HG02642 (cell line): Measurements from ENCODE around the gene ADAT2.
"Not testable (repeated sequence)": the region's sequence is repeated elsewhere in the genome, so short reads cannot be mapped to it uniquely, and the experiment has no call there.

Experiments used
- ATAC-seq: cut with Tn5 transposase; IDR thresholded peaks from one replicate; pipeline ENCODE4 v1.9.1; 2021; ENCODE audit warnings: mild to moderate bottlenecking; ENCODE audit not compliant: unreplicated experiment, poor library complexity

ADAT2 gene

DNA sequence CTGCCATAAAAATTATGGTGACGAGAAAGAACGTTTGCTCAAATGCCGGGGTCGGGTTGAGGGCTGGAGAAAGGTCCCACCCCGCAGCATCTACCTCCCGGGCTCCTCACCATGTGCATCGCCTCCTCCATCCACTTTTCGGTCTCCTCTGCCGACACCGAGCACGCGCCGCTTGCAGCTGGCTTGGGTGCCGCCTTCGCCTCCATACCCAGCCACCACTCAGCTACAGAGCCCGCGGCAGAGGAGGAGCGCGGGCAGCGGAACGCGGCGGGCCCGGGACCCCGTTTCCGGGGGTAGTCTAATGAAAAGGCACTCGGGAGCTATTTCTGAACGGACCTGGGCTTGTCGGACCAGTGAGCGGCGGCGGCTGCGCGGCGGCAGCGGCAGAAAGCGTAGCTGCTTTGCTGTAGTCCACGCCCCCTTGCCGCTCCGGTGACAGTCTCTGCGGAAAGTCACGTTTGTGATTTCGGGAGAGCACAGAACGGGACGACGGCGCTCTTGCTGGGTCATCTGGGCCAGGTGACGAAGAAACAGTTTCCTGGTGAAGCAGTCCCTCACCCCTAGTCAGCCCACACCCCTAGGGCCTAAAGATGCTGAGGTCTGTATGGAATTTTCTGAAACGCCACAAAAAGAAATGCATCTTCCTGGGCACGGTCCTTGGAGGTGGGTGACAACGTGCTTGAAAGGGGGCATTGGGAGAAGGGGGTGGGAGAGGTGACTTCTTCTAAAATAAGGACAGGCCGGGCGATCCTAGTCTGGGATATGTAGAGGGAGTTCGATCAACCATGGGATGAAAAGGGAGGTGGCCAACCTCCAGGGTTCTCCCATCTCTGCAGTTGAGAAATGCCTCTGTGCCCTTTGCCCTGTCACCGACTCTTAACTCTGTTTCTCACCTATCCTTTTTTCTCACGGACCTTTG, at the start of gene ADAT2, which contains the start of gene PEX3:
Gene ADAT2 (minus strand): TSS at position 243 of the 919 bp plus-strand sequence. CDS start 37 bp downstream, at position 206.
Gene PEX3 (plus strand): TSS at position 353 of the 919 bp plus-strand sequence. CDS start 238 bp downstream, at position 591.
- ATAC-seq, result peak; percentile 99

DNA sequence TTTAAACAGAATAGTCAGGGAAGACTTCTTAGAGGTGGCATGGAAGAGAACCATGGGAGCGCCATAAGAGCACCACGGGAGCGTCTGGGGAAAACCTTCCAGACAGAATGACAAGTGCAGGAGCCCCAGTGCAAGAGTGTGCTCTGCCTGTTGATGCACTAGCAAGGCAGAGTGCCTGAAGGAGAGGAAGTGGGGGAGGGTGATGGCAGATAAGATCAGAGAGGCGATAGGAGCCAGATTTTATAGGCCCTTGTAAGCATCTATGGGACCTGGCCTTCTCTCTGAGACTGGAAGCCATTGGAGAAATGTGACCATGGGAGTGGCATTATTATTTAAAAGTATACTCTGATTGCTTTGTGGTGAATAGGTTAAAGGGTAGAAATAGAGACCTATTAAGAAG, 47.9 kb upstream of the ADAT2 start:
- no peak for ATAC-seq

DNA sequence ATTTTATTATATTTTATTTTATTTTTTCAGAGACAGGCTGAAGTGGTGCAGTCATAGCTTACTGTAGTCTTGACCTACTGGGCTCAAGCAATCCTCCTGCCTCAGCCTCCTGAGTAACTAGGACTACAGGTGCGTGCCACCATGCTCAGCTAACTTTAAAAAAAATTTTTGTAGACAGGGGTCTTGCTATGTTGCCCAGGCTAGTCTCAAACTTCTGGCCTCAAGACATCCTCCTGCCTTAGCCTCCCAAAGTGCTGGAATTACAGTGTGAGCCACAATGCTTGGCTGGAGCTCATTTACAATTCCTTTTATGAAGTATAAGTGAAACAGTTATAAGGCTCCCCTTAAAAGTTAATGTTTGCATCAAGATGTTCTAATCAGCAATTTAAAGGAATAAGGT, 46.5 kb upstream of the ADAT2 start:
- no peak for ATAC-seq

DNA sequence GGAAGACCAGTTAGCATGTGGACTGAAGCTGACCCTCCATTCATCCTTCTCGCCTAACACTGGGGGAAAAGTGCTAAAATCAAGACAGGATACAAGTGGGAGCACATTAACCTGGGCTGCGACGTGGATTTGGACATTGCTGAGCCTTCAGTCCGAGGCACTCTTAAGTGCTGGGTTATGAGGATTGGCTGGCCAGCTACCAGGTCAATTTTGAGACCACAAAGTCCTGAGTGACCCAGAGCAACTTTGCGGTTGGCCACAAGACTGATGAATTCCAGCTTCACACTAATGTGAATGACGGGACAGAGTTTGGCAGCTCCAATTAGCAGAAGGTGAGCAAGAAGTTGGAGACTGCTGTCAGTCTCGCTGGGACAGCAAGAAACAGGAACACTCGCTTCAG, 40.3 kb upstream of the ADAT2 start:
- ATAC-seq, result no peak

DNA sequence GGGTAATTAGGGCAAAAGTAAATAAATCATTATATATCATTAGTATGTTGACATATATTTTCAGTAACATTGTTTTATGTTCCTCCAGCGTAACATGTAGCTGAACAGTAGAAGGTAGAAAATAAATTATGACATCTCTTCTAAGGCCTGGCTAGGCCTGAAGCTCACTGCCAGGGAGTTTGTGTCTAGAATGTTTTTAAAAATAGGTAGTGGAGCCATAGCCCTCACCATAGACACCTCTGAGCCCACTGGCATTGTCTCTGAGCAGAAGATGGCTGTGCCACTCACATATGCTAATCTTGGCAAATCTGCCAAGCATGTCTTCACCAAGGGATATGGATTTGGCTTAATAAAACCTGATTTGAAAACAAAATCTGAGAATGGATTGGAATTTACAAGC, 39.7 kb upstream of the ADAT2 start:
- ATAC-seq, result no peak

DNA sequence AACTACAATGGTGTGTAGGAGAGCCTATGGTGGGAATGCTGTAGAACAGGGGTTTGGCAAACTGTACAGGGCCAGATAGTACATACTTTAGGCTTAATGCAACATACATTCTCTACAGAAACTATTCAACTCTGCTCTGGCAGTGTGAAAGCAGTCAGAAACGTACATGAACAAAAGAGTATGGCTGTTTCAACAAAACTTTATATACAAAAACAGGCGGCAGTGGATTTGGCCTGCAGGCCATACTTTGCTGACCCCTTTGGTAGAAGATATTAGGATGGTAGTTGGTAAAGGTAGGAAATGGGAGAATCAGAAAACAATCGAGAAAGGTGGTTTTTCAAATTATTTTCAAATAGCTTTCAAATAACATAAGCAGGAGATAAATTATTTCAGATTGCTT, 36.3 kb upstream of the ADAT2 start:
- no peak for ATAC-seq

DNA sequence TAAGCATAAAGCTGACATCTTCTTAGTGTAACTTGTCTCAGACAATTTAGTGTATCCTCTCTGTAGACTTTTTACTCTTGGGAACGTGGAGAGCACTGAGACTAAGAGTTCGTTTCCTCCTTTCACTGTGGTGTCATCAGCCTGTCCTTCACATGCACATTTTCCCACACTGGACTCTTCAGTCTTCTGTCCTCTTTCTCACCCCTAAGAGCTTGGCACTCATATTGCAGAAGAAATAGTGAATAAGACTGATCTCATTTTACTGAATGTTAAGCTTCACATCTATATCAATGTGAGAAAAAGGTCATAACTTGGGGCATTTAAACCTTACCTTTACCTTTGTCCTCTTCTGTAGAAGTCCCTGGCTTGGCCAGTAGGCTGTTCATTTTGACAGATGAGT, 35.5 kb upstream of the ADAT2 start:
- ATAC-seq, result no peak

DNA sequence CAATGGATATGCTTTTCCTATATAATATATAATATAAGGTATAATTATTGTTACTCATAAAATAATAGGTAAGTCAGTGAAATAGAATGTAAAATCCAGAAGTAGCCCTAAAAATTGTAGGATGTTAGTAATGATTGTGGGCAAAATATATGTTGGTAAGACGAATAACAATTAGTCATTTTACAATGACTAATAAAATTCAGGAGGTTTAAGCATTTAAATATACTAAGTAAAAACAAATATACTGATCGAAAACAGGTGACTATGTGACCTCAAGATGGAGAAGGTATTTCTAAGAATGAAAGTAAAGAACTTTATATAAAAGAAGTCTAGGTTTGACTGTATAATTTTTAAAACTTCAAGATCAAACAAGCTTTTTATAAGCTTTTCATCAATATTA, 32.1 kb upstream of the ADAT2 start:
- no peak for ATAC-seq

DNA sequence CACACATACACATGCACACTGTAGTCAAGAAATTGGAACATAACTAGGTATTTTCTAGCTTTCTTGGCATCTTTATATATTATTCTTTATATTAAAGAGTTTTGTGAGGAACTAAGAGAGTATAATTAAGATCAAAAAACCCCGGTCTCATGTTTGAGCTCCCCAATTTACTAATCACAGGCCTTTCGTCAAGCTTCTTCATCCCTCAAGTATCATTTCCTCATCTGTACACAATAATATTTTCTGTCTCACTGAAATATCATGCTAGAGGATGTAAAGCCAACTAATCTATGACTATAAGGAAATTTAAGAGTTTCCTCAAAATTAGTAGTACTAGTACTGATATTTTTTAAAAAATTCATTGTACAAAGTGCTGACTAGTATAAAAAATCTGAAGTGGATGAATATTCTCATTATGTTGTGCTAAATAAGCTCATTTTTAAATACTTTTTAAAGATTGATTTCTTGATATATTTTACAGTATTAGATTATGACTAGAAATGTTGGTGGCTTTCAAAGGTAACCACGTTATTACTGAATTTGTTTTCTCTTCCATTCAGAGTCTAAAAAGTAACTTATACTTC, 28.1 kb upstream of the ADAT2 start:
- ATAC-seq, result no peak

DNA sequence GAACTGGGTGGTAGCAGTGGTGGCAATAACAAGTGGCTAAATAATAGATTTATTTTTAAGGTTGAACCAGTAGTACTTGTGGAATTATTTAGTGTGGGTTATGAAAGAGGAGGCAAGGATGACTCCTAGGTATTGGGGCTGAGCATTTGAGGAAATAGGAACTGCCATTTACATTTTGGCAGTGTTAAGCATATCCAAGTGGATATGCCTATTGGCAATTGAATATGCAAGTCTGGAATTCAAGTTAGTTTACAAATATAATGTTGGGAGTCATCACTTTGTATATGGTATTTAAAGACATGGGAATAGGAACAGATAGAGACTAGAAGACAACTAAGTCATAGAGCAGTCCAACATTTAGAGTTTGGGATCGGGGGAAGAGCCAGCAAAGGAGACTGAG, 26.1 kb upstream of the ADAT2 start:
- no peak for ATAC-seq

DNA sequence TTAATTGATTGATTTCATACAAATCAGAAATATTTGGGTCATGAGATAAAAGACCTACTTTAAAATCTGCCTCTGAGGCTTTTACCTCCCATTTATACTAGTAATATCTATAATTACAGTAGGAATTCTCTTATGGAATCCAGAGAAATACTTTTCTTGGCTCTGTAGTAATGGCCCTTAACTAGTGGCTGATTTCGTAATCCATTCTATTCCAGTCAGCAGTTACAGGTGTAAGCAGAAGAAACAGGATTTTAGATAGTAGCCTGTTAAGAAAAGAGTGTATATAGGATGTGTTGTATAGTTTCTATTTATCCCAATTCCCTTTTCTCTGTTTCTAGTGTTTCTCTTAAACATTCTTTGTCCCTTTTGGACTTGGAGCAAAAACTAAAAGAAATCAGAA, 21.3 kb upstream of the ADAT2 start:
- ATAC-seq, result no peak

DNA sequence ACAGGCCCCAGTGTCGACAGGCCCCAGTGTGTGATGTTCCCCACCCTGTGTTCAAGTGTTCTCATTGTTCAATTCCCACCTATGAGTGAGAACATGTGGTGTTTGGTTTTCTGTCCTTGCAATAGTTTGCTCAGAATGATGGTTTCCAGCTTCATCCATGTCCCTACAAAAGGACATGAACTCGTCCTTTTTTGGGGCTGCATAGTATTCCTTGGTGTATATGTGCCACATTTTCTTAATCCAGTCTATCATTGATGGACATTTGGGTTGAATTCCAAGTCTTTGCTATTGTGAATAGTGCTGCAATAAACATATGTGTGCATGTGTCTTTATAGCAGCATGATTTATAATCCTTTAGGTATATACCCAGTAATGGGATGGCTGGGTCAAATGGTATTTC, 18.3 kb upstream of the ADAT2 start:
- ATAC-seq, result not testable (repeated sequence)

DNA sequence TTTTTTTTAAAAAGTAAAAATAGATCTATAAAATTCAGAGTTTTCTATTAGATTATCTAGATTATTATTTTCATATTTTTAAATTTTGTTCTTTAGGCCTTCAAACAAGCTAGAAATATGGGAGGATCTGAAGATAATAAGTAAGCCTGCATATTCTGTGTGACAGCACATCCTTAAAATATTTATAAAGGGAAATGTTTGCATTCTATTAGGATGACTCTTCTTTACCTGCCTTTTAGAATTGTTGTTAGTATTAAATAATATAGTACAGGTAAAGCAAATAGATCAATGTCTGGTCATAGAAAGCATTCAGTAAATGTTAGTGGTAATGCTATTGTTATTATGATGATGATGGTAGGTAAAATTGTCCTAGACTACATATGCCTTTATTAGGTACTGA, 17.5 kb upstream of the ADAT2 start:
- ATAC-seq, result no peak

DNA sequence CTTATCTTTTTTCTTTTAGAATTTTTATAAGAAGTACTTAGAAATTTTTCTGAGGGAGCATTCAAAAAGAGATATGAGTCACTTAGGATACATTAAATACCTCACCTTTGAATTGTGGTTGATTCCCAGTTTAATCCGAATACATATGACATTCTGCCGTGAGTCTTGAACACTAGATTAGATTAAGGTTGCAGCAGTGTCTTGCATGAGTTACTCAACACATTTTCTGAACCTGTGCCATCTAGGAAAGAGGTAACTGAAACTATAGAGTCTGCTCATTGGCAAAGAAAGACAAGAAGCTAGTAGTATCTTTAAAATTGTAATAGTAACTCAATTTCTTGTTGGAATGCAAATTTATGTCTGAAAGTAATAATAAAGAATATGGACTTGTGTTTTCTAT, 15.1 kb upstream of the ADAT2 start:
- no peak for ATAC-seq

DNA sequence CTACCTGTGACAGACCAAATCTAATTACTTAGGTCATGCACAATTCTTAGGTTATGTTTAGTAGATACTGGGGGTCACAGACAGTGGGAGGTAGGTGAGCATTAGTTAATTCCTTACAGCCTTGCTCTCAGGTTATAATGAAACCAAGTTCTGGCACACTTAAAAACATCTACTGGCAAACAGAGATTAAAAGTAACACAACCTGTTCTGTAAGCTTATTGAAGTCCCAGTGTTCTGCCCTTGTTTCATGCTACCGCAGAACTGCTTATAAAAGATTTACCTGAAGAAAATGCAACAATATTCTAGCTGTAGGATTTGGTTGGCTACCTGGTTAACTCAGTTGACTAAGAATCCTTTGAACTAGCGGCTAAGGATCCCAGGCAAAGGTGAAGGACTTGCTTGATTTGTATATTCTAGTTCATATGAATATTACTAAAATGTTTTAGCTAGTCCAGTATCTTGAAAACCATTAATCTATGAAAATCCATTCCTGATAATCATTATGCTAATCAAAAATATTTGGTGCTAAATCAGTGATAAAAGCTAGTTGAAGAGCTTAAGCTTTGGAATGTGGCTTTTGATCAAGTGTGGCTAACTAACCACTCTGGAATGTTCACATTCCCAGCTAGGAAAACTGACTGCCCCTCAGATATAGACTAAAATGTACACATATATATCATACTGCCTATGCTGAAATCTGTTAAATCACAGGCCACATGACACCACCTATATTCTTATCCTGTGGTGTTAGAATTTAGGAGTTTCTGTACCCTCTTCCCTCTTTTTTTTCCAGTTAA, 7.3 kb upstream of the ADAT2 start:
- ATAC-seq, result no peak

DNA sequence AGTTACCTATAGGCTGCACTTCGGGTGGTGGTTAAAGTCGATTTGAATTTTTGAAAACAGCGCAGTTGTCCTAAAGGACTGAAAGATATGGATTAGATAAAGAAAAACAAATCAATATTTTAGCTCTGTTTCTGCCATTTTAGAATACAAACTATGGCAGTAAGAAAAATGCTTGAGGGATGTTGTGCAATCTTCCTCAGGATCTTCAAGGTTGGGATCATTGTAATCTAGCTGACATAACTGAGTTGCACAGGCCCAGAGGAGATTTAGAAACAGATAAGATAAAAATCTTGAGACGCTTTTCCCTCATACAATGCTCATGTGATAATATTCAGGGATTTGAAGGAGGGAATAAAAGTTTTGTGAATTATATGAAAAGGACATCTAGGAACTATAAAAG, 1.0 kb upstream of the ADAT2 start:
- ATAC-seq, result no peak

DNA sequence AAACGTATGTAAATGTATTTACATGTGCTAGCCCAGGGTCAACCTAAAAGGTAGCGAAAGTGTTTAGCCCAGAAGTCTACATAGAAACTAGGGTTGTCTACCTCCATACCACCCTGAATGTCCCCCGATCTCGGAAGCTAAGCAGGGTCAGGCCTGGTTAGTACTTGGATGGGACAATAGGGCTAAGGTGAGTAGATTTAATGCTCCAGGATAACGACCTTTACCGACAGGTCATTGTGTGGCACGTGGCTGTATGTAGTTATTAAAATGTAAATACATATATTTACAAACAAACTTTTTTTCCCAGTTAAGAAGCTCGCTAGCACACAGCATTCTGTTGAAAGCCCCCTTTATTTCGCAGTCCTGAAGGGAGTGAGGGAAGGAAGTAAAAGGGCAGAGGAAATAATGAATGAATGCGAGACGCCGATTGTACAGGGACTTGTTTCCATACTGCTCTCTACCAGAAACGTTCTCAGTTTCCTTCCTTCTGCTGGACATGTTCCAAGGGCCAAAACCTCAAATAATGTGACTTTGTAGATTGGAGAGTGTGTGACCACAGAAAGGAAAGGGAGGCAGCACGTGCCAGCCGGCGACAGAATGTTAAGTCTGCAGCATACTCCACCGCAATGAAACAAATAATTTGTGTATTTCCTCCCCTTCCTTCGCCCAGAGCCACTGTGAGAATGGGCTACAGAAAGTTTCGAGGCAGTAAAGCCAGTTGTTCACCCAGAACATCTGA, 612 bp downstream of the ADAT2 start:
- ATAC-seq, result peak; percentile 23

DNA sequence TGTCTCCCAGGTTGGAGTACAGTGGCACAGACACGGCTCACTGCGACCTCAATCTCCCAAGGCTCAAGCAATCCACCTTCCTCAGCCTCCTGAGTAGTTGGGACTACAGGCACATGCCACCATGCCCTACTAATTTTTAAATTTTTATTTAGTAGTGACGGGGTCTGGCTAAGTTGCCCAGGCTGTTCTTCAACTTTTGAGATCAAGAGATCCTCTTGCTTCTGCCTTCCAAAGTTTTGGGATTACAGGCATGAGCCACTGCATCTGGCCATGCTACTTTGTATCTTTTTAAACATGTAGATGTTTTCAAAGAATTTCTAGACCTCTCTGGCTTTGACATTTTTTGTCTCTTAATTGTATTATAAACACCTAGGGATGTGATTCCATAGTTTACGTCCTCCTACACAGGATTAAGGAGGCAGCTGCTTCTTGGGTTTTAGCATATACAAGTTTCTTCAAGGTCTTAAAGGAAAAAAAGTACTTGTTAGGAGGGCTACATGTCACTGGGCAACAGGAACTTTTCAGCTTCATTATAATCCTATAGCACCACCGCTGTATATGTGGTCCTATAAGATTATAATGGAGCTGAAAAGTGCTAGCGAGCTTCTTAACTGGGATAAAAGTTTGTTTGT, 1.3 kb downstream of the ADAT2 start:
- ATAC-seq, result no peak

DNA sequence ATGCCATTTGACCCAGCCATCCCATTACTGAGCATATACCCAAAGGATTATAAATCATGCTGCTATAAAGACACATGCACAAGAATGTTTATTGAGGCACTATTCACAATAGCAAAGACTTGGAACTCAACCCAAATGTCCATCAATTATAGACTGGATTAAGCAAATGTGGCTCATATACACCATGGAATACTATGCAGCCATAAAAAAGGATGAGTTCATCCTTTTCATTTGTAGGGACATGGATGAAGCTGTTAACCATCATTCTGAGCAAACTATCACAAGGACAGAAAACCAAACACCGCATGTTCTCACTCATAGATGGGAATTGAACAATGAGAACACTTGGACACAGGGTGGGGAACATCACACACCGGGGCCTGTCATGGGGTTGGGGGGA, 2.6 kb downstream of the ADAT2 start:
- ATAC-seq, result not testable (repeated sequence)

DNA sequence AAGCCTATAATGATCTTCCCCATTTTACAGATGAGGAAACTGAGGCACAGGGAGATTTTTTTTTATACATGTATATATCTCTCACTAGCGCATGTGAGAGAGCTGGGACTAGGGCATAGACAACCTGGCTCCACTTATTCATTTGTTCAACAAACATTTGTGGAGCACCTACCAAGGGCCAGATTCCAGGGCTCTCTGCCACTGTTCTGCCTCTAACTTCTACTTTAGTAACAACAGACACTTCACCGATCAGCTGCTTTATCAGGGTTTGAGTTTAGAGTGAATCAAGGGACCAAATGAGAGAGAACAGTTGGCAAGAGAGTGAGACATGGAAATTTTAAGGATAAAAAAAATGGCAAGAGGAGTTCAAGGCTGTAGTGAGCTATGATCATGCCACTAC, 7.4 kb downstream of the ADAT2 start:
- ATAC-seq, result no peak
